Immature natural killer cell (primary cell): ENCODE data around the gene MEGF9. TPM values are rescaled to one million over a fixed set of nuclear protein-coding genes. Genes with fewer than 3 reads are reported as not detected.

ENCODE experiments used
- DNase-seq, 3 donors: peaks; one replicate each; pipeline ENCODE4 v3.0.0; 2022; ENCODE audit warnings: mixed read lengths in 1 of 3
- H3K27ac Mint-ChIP-seq, 6 donors: one replicate each; pipeline ENCODE4 v1.8.0; 2020; ENCODE audit warnings: mixed read lengths in 6 of 6, mild to moderate bottlenecking in 5 of 6, inconsistent platforms in 4 of 6, moderate library complexity in 3 of 6
- H3K27me3 Mint-ChIP-seq, 3 donors: one replicate each; pipeline ENCODE4 v1.8.0; 2020 to 2021; ENCODE audit warnings: low read depth in 3 of 3, mild to moderate bottlenecking in 3 of 3, mixed read lengths in 3 of 3, moderate library complexity in 3 of 3, inconsistent platforms in 1 of 3
- H3K36me3 Mint-ChIP-seq, 3 donors: one replicate each; pipeline ENCODE4 v1.8.0; 2020; ENCODE audit warnings: mixed read lengths in 3 of 3, inconsistent platforms in 2 of 3, mild to moderate bottlenecking in 2 of 3
- H3K4me1 Mint-ChIP-seq, 2 donors: one replicate each; pipeline ENCODE4 v1.8.0; 2020; ENCODE audit warnings: inconsistent platforms in 2 of 2, mild to moderate bottlenecking in 2 of 2, mixed read lengths in 2 of 2, moderate library complexity in 1 of 2
- H3K4me3 Mint-ChIP-seq, 5 donors: one replicate each; pipeline ENCODE4 v1.8.0; 2020; ENCODE audit warnings: mild to moderate bottlenecking in 5 of 5, mixed read lengths in 5 of 5, inconsistent platforms in 3 of 5, moderate library complexity in 3 of 5
- H3K9me3 Mint-ChIP-seq, 6 donors: one replicate each; pipeline ENCODE4 v1.8.0; 2020; ENCODE audit warnings: mild to moderate bottlenecking in 6 of 6, mixed read lengths in 6 of 6, inconsistent platforms in 4 of 6, moderate library complexity in 3 of 6
- polyA plus RNA-seq, 3 donors: library from polyadenylated mRNA; unstranded; fragments of 300-500 nt; fragmentation: Illumina TruSeq; gene quantifications; one replicate each; pipeline ENCODE4 v1.2.3, GENCODE V29; 2021

MEGF9 gene
- polyA plus RNA-seq, 3 donors from 2014 or later: 10.0 to 13.3 (median 11.2) TPM

DNA sequence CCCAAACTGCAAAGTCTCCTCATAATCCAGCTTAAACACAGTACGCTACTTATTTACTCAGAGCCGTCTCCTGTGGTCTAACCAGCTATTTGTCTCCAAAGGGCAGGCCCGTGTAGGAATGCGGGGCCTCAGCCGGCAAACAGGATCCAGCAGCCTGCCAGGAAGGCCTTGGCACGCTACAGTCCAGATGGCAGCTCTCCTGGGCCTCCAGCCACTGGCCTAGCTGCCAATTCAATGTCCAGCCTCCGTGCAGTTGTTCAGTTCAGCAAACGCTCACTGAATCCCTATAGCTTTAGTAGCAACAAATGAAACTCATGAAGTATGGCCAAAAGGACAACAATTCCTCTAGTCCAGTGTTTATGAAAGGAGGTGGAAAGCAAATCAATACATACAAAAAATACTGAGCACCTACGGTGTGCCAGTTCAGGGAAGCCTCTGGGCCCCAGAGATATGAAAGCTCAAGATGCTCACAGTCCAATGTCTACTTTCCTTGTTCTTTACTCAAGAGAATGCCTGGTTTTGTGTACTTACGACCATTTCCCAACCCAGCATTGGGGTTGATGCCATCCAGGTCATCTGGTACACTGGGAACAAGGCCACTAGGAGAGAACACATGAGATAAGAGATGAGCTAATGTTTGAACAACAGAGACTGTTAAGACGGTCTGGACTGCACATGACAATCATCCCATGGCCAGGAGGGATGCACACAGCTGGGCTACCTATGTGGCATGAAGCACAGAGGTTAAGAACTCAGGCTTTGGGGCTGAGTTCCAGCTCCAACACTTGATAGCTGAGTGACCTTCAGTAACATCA lies 142.6 kb downstream of the MEGF9 start:
- no peak overlapping the region for H3K27ac Mint-ChIP-seq
- peaks cover 4 to 20% of the 10 kb centered on the region in 2 donors for H3K4me1 Mint-ChIP-seq
- no peak for DNase-seq
- H3K27me3 Mint-ChIP-seq: peaks cover 0 to 2% (median 2%) of the 10 kb centered on the region in 3 donors
- peaks cover 32 to 38% (median 34%) of the 10 kb centered on the region in 3 donors for H3K36me3 Mint-ChIP-seq
- no peaks in the 10 kb centered on the region for H3K9me3 Mint-ChIP-seq
- H3K4me3 Mint-ChIP-seq: no peak overlapping the region

DNA sequence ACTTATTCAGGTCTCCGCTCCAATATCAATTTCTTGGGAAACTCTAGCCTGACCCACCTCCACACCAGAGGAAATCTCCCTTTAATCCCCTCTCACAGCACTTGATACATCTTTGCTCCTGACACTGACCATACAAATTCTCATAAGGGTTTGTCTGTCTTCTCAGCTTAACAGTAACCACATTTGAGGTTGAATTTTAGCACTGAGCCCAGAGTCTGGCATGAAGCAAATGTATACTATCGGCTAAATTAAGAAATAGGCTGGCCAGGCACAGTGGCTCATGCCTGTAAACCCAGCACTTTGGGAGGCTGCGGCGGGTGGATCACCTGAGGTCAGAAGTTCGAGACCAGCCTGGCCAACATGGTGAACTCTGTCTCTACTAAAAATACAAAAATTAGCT lies 144.0 kb downstream of the MEGF9 start:
- Mint-ChIP-seq H3K27ac (peak overlapping the region in 1 of 6 donors; percentile 19), H3K27me3 (no peaks in the 10 kb centered on the region), H3K9me3 (no peaks in the 10 kb centered on the region), H3K36me3 (peaks cover 38 to 41% (median 39%) of the 10 kb centered on the region in 3 donors), H3K4me3 (no peak overlapping the region), H3K4me1 (peaks cover 3 to 19% of the 10 kb centered on the region in 2 donors)
- no peak for DNase-seq

DNA sequence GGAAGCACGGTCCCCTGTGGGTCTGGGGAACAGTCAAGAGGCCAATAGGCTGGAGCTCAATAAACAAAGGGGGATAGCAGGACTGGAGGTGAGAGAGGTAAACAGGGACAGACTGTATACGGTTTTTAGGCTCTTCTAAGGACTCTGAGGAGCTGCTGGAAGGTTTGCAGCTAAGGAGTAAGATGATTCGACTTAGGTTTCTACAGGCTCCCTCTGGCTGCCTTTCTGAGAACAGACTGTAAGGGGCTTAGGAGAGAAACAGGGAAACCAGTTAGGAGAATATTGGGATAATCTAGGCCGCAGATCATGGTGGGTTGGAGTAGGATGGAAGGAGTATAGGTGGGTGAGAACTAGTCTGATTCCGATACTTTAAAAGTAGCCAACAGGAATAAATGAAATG lies 144.7 kb downstream of the MEGF9 start:
- H3K4me1 Mint-ChIP-seq: peaks cover 4 to 26% of the 10 kb centered on the region in 2 donors
- peaks cover 42 to 46% (median 43%) of the 10 kb centered on the region in 3 donors for H3K36me3 Mint-ChIP-seq
- peak overlapping the region in 2 of 6 donors; percentile 5 to 46 for H3K27ac Mint-ChIP-seq
- DNase-seq: no peak
- no peak overlapping the region for H3K4me3 Mint-ChIP-seq
- H3K9me3 Mint-ChIP-seq: no peaks in the 10 kb centered on the region
- H3K27me3 Mint-ChIP-seq: no peaks in the 10 kb centered on the region

DNA sequence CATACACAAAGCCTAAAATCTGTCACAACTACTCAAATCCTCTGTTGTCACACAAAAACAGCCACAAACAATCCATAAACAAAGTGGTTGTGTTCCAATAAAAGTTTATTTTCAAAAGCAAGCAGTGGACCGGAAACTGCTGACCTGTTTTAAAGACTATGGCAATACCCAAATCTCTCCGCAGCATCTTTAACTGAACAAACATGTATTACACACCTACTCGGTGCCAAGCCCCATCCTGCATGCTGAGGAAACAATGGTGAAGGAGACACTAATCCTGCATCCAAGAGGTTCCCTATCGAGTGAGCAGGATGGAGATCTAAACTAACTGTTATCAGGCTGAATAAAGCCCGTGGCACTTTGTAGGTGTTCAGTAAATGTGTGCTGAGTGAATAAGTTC lies 145.5 kb downstream of the MEGF9 start:
- Mint-ChIP-seq H3K27ac (no peak overlapping the region), H3K4me3 (no peak overlapping the region), H3K4me1 (peaks cover 4 to 20% of the 10 kb centered on the region in 2 donors), H3K9me3 (no peaks in the 10 kb centered on the region), H3K27me3 (no peaks in the 10 kb centered on the region), H3K36me3 (peaks cover 42 to 50% (median 43%) of the 10 kb centered on the region in 3 donors)
- DNase-seq: no peak

DNA sequence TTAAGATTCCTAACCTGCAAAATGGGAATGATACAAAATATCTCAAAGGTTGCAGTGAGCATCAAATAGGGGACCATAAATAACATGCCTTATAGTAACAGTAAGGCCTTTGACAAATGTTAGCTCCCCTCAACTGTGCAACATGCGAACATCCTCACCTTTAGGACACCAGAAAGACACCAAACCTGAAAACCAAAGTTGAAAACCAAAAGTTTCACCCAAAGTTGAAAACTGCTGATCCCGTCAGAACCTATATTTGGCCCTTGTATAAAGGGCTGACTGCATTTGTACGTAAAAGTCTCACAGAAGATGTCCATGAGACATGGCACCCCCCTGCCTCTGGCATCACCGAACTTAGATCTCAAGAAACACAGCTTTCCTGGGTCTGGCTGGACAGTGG lies 146.4 kb downstream of the MEGF9 start:
- Mint-ChIP-seq H3K4me3 (no peak overlapping the region), H3K27me3 (no peaks in the 10 kb centered on the region), H3K4me1 (peaks cover 6 to 25% of the 10 kb centered on the region in 2 donors), H3K27ac (peak overlapping the region in 1 of 6 donors; percentile 1), H3K9me3 (no peaks in the 10 kb centered on the region), H3K36me3 (peaks cover 45 to 56% (median 46%) of the 10 kb centered on the region in 3 donors)
- DNase-seq: no peak

DNA sequence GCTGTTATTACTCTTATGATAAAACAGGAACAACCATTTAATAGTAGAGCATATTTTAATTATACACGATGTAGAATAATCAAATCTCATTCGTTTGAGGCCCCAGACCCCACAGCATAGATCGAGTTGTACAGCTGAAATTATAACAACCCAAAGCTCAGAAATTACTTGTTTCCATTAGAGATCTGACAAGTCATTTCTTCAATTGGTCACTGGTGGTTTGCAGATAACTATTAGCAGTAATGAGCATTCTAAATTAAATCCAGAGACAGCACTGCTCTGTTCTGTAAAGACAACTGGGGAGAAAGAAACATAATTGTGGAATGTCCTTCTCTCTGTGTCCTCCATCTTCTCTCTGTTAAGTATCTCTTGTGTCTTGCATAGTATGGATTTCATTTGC lies 147.2 kb downstream of the MEGF9 start:
- Mint-ChIP-seq H3K36me3 (peaks cover 47 to 57% (median 50%) of the 10 kb centered on the region in 3 donors), H3K27me3 (no peaks in the 10 kb centered on the region)

DNA sequence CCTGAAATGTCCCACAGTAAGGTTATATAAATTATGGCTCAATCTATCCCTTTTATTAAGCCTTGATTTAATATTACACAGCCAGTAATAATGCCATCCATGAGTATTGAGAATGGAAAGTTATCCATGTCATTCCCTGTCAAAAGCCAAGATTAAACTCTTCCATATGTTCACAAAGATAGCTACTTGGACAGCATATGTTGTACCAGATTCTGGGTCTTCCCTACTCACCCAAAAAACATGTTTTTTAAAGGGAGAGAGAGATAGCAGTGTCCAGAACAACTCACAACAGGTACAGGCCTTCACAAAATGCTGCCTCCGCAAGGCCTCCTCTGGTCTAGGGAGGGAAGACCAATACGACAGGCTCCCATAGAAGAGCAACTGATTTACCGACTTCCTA lies 149.7 kb downstream of the MEGF9 start:
- Mint-ChIP-seq H3K9me3 (no peaks in the 10 kb centered on the region), H3K4me3 (no peak overlapping the region), H3K27ac (no peak overlapping the region), H3K27me3 (no peaks in the 10 kb centered on the region), H3K36me3 (peaks cover 34 to 46% (median 40%) of the 10 kb centered on the region in 3 donors), H3K4me1 (peaks cover 16 to 33% of the 10 kb centered on the region in 2 donors)
- no peak for DNase-seq

More for the DNA sequence above, 147.2 kb downstream of the MEGF9 start:
- Mint-ChIP-seq H3K27ac (no peak overlapping the region), H3K4me1 (peaks cover 11 to 33% of the 10 kb centered on the region in 2 donors), H3K9me3 (no peaks in the 10 kb centered on the region), H3K4me3 (no peak overlapping the region)
- no peak for DNase-seq

DNA sequence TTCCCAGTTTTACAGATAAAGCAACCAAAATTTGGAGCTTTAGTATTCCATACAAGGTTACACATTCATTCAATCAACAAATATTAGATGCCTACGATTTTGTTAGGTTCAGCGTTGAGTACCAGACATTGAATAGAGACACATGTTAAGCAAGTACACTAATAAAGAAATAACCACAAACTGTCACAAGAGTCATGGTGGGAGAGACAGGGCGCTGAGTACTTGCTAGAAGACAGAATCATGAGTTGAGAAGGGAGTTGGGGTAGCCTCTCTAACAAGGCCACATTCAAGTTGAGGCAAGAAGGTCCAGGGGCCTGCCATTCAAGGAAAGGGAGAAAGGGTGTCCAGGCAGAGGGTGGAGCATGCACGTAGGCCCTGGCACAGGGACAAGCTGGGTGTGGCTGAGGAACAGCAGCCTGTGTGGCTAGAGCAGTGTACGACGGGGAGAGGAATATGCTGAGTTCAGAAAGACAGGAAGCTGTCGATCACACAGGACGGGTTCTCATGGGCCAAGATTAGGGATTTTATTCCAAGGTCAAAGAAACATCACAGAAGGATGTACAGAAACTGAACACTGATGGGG lies 151.3 kb downstream of the MEGF9 start:
- Mint-ChIP-seq H3K27me3 (no peaks in the 10 kb centered on the region), H3K9me3 (no peaks in the 10 kb centered on the region), H3K4me1 (peaks cover 22 to 40% of the 10 kb centered on the region in 2 donors), H3K27ac (peak overlapping the region in 1 of 6 donors; percentile 27), H3K4me3 (no peak overlapping the region), H3K36me3 (peaks cover 29 to 36% (median 32%) of the 10 kb centered on the region in 3 donors)
- DNase-seq: no peak

DNA sequence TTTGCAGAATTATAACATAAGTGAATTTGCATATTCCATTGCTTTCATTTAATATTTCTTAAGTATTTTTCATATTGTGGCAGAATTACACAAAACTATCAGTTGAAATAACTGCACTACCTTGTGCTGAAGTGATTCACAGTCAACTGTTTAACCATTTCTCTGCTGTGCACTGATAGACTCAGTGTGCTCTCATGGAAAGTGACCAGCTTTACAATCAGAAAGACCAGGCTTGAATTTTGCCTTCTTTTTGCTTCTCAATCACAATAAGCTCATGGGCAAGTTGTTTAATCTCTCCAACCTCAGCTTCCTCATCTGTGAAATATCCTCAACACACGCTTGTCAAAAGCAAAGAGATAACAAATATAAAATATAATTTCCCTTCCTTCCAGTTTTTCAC lies 152.6 kb downstream of the MEGF9 start:
- peaks cover 28 to 47% of the 10 kb centered on the region in 2 donors for H3K4me1 Mint-ChIP-seq
- H3K36me3 Mint-ChIP-seq: peaks cover 19 to 31% (median 22%) of the 10 kb centered on the region in 3 donors
- H3K27me3 Mint-ChIP-seq: no peaks in the 10 kb centered on the region
- no peak overlapping the region for H3K4me3 Mint-ChIP-seq
- H3K27ac Mint-ChIP-seq: peak overlapping the region in 2 of 6 donors; percentile 47 to 56
- H3K9me3 Mint-ChIP-seq: no peaks in the 10 kb centered on the region
- DNase-seq: no peak

DNA sequence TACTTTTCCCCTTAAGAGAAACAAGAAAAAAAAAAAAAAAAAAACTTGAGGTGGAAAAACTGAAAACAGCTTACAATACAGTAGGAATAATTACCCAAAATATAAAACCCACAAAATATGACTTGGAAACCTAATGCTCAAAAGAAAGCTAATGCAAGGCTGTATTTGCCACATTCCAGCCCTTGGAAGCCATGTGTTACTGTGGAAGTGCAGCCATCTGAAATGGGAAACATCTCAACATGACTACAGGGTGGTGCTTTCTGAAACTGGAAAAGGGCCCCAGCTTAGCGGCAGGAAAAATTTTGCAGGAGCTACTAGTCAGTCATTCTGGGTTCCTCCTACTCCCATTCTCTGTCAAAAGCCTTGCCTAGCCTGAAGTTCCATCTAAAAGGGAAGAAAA lies 154.7 kb downstream of the MEGF9 start:
- no peaks in the 10 kb centered on the region for H3K27me3 Mint-ChIP-seq
- H3K4me3 Mint-ChIP-seq: no peak overlapping the region
- H3K4me1 Mint-ChIP-seq: peaks cover 27 to 41% of the 10 kb centered on the region in 2 donors
- peaks cover 10 to 24% (median 12%) of the 10 kb centered on the region in 3 donors for H3K36me3 Mint-ChIP-seq
- H3K9me3 Mint-ChIP-seq: no peaks in the 10 kb centered on the region
- no peak overlapping the region for H3K27ac Mint-ChIP-seq
- DNase-seq: no peak

DNA sequence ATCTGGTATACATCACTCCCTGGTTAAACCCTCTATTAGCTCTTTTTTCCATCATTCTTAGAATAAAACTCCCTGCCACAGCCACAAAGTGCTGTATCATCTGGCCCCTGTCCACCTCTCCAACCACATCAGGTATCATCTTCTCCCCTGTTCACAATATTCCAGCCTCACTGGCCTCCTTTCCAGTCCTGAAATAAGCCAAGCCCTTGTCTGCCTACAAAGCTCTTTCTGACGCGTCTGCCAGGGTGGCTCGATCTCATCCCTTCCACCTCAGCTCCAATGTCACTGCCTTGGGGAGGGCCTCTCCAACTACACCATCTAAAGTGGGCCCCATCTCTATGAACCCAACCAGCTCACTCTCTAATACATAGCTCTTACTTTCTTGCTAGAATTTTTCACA lies 155.8 kb downstream of the MEGF9 start:
- DNase-seq: no peak
- Mint-ChIP-seq H3K4me3 (no peak overlapping the region), H3K36me3 (peaks cover 12 to 18% (median 17%) of the 10 kb centered on the region in 3 donors), H3K27me3 (no peaks in the 10 kb centered on the region), H3K27ac (peak overlapping the region in 1 of 6 donors; percentile 12), H3K9me3 (no peaks in the 10 kb centered on the region), H3K4me1 (peaks cover 27 to 36% of the 10 kb centered on the region in 2 donors)

DNA sequence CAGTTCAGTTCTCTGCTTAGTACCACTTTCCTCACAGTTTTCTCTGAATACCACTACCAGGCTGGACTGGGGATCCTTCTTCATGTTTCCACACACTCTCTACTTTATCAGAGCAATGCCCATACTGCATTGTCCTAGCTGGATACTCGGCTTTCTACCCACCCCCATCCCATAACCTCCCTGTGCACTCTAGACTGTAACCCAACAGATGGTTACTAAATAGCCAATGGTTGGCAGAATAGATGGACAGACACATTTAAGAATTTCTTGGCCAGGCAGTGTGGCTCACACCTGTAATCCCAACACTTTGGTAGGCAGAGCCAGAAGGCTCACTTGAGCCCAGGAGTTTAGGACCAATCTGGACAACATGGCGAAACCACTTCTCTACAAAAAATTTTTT lies 157.1 kb downstream of the MEGF9 start:
- Mint-ChIP-seq H3K27ac (peak overlapping the region in 2 of 6 donors; percentile 7 to 45), H3K4me1 (peaks cover 21 to 25% of the 10 kb centered on the region in 2 donors), H3K27me3 (no peaks in the 10 kb centered on the region), H3K9me3 (no peaks in the 10 kb centered on the region), H3K36me3 (peaks cover 8 to 19% (median 18%) of the 10 kb centered on the region in 3 donors), H3K4me3 (no peak overlapping the region)
- no peak for DNase-seq

DNA sequence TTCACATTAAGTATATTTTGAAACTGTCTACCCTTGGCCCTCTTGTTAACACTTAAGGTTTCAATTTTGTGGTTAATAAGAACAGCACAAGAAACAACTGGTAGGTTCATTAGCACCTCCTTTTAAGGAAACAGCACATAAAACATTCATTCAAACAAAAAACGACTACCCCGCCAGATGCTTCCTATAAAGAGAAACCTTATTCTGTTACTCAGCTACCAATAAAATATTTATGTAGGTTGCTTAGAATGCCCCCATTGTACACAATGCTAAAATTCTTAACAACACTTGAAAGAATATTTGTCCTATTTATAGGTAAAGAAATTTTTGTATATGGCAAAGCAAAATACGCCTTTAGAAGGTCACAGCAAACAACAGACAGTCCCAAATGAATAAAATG lies 157.5 kb downstream of the MEGF9 start:
- no peak for DNase-seq
- no peak overlapping the region for H3K4me3 Mint-ChIP-seq
- peaks cover 9 to 20% (median 19%) of the 10 kb centered on the region in 3 donors for H3K36me3 Mint-ChIP-seq
- no peaks in the 10 kb centered on the region for H3K27me3 Mint-ChIP-seq
- no peaks in the 10 kb centered on the region for H3K9me3 Mint-ChIP-seq
- peak overlapping the region in 2 of 6 donors; percentile 7 to 45 for H3K27ac Mint-ChIP-seq
- H3K4me1 Mint-ChIP-seq: peaks cover 20 to 25% of the 10 kb centered on the region in 2 donors

DNA sequence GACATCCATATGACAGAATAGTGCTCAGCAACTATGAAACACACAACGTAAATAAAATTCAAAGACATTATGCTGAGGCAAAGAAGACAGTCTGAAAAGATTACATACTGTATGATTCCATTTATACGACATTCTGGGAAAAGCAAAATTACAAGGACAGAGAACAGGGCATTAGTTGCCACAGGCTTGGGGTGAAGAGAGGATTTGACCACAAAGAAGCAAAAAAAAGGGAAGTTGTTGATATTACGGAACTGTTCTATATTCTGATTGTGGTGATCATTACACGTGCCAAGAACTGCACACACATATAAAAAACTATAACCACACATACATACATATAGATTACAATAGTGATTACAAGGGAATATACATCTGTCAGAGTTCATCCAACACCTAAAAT lies 158.4 kb downstream of the MEGF9 start:
- Mint-ChIP-seq H3K27ac (peak overlapping the region in 1 of 6 donors; percentile 12), H3K4me3 (no peak overlapping the region), H3K9me3 (no peaks in the 10 kb centered on the region), H3K4me1 (peaks cover 22 to 34% of the 10 kb centered on the region in 2 donors), H3K36me3 (peaks cover 15 to 29% (median 28%) of the 10 kb centered on the region in 3 donors), H3K27me3 (no peaks in the 10 kb centered on the region)
- DNase-seq: no peak
